Activated CD8-positive, alpha-beta memory T cell treated with anti-CD3 and anti-CD28 coated beads, Interleukin-2, amount 50 U/mL, for 48 hours (primary cell): Measurements from ENCODE around the gene FGFR2.

ENCODE experiments used
- DNase-seq: peaks from one replicate; pipeline ENCODE4 v3.0.0-alpha.2; 2020

Gene FGFR2

GRCh38 chr10:121551210-121551885 lies 46.9 kb downstream of the FGFR2 start:
- DNase-seq = no peak

DNA sequence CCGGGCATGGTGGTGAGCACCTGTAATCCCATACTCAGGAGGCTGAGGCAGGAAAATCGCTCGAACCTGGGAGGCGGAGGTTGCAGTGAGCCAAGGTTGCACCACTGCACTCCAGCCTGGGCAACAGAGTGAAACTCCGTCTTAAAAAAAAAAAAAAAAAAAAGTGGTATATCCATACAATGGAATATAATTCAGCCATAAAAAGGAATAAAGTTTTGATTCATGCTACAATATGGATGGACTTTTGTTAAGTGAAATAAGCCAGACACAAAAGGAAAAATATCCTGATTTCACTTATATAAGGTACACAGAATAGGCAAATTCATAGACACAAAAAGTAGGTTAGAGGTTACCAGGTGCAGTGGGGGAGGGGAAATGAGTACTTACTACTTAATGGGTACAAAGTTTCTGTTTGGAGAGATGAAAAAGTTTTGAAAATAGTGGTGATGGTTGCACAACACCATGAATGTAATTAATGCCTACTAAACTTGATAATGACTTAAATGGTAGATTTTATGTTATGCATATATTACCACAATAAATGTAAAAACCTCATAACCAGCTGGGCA lies 53.9 kb downstream of the FGFR2 start:
- no peak for DNase-seq

DNA sequence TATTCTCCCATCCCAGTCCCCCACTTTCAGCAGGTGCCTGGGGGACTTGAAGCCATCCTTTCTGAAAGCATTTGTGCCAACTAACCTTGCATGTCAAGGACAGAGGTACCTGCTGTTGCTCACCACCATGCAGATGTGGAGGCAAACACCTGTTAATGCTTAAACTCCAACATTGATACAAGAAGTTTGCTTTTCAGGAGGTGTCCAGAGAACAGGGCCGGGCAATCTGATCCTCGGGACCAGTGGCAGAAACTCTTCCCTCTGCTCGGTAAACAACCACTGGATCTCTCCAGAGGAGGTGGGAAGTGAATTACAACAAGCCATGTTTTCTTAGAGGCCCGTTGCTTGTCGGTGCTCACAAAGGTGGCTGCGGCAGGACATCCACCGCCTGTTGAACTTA lies 54.7 kb downstream of the FGFR2 start:
- DNase-seq = no peak

GRCh38 chr10:121541450-121542120 lies 56.7 kb downstream of the FGFR2 start:
- DNase-seq = no peak

DNA sequence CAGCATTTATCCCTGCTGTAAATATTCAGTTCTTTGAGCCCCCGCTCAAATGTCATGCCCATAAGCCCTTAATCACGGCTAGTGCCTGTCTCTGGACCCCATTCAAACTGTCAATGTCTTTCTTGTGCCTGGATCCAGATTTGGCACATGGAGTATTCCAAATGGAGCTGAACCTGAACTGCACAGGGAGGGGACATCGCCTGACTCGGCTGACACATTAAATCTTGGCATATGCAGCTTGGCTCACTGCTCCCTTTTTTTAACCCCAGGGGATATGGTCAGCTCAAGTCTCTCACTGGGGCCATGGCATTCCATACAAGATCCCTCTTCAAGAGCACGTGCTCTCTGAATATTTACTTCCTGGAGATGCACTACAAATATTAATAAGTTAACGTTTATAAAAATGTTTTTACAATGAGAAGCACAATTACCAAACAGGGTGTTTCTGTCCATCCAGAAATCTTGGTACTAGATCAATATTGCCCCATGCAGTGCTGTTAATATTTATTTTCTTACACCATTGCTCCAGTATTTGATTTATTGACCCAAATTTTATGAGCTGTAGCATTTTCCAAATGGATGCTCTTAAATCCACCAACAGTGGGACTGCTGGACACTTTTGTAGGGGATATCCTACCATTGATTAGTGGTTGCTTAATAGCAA lies 57.4 kb downstream of the FGFR2 start:
- DNase-seq = no peak

GRCh38 chr10:121539786-121540185 lies 58.5 kb downstream of the FGFR2 start:
- DNase-seq = no peak

DNA sequence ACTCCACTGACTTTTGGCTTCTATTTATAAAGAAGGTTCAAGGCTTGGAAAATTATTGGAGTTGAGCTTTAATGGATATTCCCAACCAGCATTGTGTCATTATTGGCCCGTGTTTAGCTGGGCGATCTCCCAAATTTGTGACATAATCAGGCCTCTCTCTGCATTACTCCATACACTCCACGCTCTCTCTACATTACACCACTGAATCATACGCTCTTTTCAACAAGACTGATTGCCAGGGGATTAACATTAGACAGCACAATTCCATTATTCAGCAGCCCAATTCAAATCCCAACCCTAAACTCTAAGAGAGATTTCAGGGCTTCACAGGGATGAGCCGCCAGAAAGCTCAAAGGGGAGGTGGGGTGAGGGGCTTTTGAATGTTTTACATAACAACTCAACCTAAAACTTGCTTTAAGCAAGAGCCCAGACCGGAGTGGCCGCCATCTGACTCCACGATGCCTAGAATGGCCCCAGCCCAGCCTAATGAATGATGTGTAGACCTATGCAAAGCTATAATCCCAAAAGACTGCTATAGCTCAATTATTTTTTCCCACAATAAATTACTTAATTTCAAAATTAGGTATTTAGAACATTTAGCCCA lies 61.8 kb downstream of the FGFR2 start:
- DNase-seq = no peak

- DNase-seq = no peak
Measured at GRCh38 chr10:121535381-121535780, 62.9 kb downstream of the FGFR2 start.

- DNase-seq = no peak
Measured at GRCh38 chr10:121532292-121532864, 65.9 kb downstream of the FGFR2 start.

DNA sequence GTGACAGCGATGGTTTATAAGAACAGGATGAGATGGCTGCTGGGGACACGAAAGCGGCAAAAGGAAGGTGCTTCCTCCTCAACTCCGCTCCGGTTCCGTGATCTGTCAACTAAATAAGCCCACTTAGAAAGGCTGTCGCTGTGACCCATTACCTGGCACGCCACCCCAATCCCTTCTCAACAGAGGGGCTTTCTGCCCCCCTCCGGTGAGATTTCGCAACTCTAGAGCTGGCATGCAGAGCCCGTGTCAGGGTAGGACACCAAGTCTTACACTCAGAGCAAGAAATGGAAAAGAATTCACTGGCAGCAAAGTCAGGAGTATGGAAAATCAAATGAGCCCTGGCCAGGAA lies 66.4 kb downstream of the FGFR2 start:
- no peak for DNase-seq

DNA sequence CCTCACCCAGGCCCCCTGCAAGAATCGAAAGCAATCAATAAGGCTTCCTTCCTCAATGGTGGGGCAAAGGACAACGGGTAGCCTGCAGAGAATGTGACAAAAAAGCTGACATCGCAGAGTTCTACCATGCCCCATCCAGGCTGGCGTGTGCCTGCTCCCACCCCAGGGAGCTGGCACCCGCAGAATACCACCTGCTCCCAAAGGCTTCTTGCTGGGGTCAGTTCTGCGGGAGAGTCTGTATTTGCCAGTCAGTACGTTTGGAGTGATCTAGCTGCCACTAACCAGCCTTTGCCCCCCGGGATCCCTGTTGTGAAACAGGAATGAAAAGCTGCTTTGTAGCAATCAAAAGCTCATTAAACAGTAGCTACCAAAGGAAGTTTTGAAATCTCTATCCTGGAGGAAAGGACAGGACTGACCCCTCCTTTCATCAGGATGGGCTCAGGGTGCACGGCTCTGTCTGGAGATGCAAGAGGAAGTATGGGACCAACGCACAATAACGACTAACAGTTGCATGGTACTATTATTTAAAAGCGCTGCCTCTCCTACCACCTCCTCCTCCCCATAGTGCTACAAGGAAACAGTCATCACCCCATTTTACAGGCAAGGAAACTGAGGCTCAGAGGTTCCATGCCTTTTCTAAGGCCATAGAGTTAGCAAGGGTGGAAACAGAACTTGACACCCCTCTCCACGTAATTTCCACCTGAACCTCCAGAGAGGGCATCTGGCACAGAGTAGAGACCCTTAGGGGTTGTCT lies 67.0 kb downstream of the FGFR2 start:
- no peak for DNase-seq

DNA sequence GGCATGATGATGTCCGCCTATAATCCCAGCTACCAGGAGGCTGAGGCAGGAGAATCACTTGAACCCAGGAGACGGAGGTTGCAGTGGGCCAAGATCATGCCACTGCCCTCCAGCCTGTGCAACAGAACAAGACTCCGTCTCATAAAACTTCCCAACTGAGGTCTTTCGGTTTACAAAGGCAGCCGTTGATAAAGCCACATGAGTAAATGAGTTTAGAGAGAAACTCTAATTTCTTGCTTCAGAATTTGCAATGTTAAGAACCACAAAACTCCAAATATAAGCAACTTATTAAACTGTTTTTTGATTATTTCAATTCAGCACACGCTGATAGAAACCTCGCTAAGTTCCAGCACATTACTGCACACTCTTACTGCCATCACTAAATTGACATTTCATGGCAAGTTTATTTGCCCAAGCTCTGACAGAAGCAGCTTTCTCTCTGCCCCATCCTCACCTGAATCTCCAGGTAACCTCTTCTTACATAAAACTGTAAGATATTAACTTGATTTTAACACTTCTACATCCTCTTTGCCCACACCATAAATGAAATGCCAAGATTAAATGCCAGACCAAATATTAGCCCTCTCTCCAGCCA lies 67.7 kb downstream of the FGFR2 start:
- DNase-seq = no peak

DNA sequence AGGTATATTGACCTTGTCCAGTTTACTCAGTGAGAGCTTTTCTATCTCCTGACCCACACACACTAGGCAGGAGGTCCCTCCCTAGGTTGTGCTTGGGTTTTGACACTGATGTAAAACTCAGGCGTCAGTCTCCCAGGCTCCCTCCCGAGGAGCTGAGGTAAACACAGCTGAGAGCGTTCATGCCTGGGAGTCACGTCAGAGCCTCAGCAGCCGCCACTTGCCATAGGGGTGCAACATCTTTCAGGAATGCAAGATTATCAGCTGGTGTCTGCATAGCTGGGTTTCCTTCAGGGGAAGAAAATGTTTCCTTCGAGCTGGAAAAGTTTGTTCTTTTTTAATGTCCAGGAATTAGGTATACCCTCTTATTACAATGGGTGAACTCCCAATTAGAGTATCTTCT lies 70.6 kb downstream of the FGFR2 start:
- DNase-seq = no peak

DNA sequence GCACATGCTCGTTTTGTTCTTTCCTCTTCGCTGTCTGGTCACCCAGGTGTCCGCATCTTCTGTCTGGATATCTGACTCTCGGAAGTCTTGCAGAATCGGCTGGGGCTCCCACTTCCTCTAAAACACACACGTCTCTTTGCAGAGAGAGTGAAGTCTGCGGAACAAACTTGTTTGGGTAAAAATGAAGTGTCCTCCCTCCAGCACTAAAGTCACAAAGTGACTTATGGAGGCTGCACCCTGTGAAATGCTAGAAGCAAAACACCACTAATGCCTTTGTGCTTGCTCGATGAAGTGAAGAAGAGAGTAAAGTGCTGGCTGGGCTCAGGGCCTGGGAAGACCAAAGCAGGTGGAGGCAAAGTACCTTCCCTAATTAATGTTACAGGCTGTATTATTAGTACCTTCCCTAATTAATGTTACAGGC lies 71.4 kb downstream of the FGFR2 start:
- DNase-seq = no peak

- DNase-seq = no peak
Measured at GRCh38 chr10:121526135-121526790, 72.0 kb downstream of the FGFR2 start.

GRCh38 chr10:121525251-121526134 lies 72.8 kb downstream of the FGFR2 start:
- DNase-seq = no peak

DNA sequence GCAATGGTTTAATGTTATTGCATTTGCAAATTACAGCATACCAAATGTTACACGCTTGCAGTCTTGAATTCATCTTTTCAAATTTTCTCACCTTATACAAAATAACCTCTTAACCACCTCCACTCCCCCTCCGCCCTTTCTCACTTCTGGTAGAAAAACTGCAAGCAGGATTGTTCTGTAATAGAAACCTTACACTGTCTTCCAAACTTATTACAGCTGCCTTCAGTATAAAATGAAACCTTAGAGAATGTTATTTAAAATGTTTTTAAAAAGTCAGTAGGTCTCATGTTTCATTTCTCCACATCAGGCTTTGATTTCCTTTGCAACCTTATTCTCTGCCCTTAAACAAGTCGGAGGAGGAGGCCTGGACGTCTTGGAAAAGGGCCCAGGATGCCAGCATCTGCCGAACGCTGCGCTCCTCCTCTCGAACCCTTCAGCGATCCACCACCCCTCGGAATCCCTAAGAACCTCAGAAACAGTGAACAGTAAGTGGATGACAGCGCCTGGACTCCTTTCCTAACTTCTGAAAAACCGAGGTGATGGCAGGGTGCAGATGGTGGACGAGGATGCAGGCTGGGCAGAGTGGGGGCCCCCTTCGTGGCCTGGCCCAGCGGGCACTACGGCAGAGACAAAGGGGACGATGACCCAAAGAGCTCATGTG lies 74.0 kb downstream of the FGFR2 start:
- DNase-seq = no peak

DNA sequence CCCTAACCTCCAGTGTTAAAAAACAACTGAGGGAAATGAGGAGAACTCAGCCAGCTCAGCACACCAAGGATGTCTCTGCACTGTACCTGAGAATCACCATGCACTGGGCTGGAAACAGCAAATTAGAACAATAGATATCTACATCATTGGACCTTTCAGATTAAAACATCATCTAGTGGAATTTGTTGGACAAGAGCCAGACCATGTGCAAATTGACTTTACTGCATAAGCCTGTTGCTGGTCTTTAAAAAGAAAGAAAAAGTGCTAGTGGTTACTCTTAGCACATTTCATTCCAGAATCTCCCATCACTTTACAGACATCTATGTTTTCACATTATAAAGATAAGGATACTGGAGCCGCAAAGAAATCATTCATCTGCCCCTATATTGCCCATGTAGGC lies 75.4 kb downstream of the FGFR2 start:
- DNase-seq = no peak

- DNase-seq = no peak
Measured at GRCh38 chr10:121521794-121522556, 76.3 kb downstream of the FGFR2 start.
